ENCODE data around the gene PROX1. TPM values are rescaled to one million over a fixed set of nuclear protein-coding genes. Genes with fewer than 3 reads are reported as not detected.

Gene PROX1
- total and polyA plus RNA-seq, 9 of the 15 experiments (the other 6 are each of a cell fraction or from before 2014, with no cell fraction given) = 0.14 to 0.22 TPM; not detected in 7

DNA sequence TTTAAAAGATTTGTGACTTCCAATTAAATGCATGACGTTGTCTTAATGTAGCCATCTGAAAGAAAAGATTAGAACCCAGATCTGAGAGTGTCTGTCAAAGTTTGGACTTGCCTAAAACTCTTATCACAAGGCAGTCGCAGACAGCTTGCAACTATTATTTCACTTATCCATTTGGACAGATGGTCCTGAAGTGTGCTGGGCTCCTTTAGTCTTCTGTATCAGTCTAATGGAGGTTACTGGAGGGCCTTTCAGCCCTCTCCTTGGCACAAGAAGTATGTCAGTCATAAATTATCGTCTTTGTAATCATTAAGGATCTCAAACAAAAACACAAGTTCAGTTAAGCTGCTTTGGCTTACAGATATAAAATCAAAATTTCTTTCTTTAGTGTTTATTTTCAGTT is 15.5 kb downstream of the PROX1 start (continued):
- TF ChIP-seq NRF1 (conservative IDR thresholded peaks at IDR 0.05 in 1 of 2, IDR thresholded peaks at IDR 0.05 in 1 of 2) = no peak
- TF ChIP-seq STAG1 (CRISPR knock-in tag; IDR thresholded peaks at IDR 0.05; ENCODE audit: borderline replicate concordance) = no peak
- 0 out of 2 replicates have a peak, but pooled peaks have one; percentile 62 for TF ChIP-seq HEY1 (CRISPR knock-in tag; IDR thresholded peaks at IDR 0.05; ENCODE audit: borderline replicate concordance)
- TF ChIP-seq, protein P1, sequence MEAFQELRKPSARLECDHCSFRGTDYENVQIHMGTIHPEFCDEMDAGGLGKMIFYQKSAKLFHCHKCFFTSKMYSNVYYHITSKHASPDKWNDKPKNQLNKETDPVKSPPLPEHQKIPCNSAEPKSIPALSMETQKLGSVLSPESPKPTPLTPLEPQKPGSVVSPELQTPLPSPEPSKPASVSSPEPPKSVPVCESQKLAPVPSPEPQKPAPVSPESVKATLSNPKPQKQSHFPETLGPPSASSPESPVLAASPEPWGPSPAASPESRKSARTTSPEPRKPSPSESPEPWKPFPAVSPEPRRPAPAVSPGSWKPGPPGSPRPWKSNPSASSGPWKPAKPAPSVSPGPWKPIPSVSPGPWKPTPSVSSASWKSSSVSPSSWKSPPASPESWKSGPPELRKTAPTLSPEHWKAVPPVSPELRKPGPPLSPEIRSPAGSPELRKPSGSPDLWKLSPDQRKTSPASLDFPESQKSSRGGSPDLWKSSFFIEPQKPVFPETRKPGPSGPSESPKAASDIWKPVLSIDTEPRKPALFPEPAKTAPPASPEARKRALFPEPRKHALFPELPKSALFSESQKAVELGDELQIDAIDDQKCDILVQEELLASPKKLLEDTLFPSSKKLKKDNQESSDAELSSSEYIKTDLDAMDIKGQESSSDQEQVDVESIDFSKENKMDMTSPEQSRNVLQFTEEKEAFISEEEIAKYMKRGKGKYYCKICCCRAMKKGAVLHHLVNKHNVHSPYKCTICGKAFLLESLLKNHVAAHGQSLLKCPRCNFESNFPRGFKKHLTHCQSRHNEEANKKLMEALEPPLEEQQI (IDR thresholded peaks at IDR 0.05) = peak; percentile 38; the same call in 1 of the 2 replicates
- TF ChIP-seq TARDBP (IDR thresholded peaks at IDR 0.05) = no peak
- TF ChIP-seq RBM34 (IDR thresholded peaks at IDR 0.05; ENCODE audit: borderline replicate concordance, insufficient read depth, low read length) = no peak
- no peak for TF ChIP-seq KAT2B (IDR thresholded peaks at IDR 0.05; ENCODE audit: low read depth, low read length)
- no peak for TF ChIP-seq ARHGAP35 (IDR thresholded peaks at IDR 0.05; ENCODE audit: partially characterized antibody)
- TF ChIP-seq POLR2A (conservative IDR thresholded peaks at IDR 0.05) = no peak
- TF ChIP-seq ZNF655 (CRISPR knock-in tag; IDR thresholded peaks at IDR 0.05) = no peak
- no peak for TF ChIP-seq CBX1 (IDR thresholded peaks at IDR 0.05; ENCODE audit: low read depth)
- TF ChIP-seq DPF2 (IDR thresholded peaks at IDR 0.05) = peak; percentile 81
- no peak for TF ChIP-seq SRF (CRISPR knock-in tag; IDR thresholded peaks at IDR 0.05)
- TF ChIP-seq NCOA6 (IDR thresholded peaks at IDR 0.05) = no peak
- no peak for TF ChIP-seq ZNF277 (CRISPR knock-in tag; IDR thresholded peaks at IDR 0.05; ENCODE audit: borderline replicate concordance)
- TF ChIP-seq, protein P2, sequence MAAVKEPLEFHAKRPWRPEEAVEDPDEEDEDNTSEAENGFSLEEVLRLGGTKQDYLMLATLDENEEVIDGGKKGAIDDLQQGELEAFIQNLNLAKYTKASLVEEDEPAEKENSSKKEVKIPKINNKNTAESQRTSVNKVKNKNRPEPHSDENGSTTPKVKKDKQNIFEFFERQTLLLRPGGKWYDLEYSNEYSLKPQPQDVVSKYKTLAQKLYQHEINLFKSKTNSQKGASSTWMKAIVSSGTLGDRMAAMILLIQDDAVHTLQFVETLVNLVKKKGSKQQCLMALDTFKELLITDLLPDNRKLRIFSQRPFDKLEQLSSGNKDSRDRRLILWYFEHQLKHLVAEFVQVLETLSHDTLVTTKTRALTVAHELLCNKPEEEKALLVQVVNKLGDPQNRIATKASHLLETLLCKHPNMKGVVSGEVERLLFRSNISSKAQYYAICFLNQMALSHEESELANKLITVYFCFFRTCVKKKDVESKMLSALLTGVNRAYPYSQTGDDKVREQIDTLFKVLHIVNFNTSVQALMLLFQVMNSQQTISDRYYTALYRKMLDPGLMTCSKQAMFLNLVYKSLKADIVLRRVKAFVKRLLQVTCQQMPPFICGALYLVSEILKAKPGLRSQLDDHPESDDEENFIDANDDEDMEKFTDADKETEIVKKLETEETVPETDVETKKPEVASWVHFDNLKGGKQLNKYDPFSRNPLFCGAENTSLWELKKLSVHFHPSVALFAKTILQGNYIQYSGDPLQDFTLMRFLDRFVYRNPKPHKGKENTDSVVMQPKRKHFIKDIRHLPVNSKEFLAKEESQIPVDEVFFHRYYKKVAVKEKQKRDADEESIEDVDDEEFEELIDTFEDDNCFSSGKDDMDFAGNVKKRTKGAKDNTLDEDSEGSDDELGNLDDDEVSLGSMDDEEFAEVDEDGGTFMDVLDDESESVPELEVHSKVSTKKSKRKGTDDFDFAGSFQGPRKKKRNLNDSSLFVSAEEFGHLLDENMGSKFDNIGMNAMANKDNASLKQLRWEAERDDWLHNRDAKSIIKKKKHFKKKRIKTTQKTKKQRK (IDR thresholded peaks at IDR 0.05; ENCODE audit: borderline replicate concordance, low read depth, low read length) = no peak

Data from K562 (cell line).